ENCODE results near the gene RAP1GAP. TPM values are rescaled to one million over a fixed set of nuclear protein-coding genes. Genes with fewer than 3 reads are reported as not detected.

The RAP1GAP gene
- total RNA-seq, 4 donors from 2014 or later = 1.9 to 6.8 (median 5.0) TPM

DNA sequence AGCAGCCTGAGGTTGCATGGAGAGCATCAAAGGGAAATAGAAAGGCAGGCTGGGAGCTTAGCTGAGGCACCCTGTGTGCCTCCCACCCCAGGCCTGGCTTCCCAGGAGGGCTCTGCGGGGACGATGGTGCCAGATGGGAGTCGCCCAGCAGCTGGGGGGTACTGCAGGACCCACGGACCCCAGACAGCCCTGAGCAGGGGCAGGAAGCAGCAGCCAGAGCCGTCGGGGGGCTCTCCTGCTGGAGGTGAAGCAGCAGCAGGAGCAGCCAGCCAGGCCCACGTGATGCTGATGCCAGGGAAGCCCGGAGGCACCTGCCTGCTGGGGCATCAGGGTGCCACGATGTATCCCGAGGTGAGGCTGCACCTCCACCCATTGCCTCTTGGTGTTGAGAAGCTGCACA, 20.4 kb downstream of the RAP1GAP start:
- intact Hi-C loops (cut with DNase I) = no loop called here
- Histone ChIP-seq H3K9me3 (no peaks in the 10 kb centered on the region), H3K27ac (no peak overlapping the region), H3K36me3 (no peaks in the 10 kb centered on the region), H3K27me3 (peaks cover 0 to 71% (median 2%) of the 10 kb centered on the region in 4 donors), H3K4me3 (no peak overlapping the region), H3K4me1 (peaks cover 8 to 31% (median 9%) of the 10 kb centered on the region in 3 donors)
- WGBS, 2 donors = 56 to 80% methylated on average over 2 to 8 of the region's 10 CpGs
- TF ChIP-seq, protein P1, sequence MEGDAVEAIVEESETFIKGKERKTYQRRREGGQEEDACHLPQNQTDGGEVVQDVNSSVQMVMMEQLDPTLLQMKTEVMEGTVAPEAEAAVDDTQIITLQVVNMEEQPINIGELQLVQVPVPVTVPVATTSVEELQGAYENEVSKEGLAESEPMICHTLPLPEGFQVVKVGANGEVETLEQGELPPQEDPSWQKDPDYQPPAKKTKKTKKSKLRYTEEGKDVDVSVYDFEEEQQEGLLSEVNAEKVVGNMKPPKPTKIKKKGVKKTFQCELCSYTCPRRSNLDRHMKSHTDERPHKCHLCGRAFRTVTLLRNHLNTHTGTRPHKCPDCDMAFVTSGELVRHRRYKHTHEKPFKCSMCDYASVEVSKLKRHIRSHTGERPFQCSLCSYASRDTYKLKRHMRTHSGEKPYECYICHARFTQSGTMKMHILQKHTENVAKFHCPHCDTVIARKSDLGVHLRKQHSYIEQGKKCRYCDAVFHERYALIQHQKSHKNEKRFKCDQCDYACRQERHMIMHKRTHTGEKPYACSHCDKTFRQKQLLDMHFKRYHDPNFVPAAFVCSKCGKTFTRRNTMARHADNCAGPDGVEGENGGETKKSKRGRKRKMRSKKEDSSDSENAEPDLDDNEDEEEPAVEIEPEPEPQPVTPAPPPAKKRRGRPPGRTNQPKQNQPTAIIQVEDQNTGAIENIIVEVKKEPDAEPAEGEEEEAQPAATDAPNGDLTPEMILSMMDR (IDR thresholded peaks at IDR 0.05) = no peak
- no peak for TF ChIP-seq POLR2A (IDR thresholded peaks at IDR 0.05)
- no peak for DNase-seq

DNA sequence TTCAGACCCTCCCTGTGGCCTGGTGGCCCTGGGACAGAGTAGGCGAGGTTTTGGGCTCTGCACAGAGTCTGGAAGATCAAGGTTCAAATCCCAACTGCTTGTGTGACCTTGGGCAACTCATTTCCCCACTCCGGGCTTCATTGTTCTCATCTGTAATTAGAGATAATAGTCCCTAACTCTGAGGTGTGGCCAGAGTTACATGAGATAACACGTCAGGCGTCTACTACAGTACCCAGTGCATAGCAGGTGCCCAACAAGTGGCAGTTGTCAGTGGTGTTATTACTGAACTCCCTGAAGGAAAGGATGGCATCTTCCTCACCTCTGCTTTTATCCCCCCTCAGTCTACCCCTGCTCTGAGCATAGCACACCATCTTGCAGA, 20.8 kb downstream of the RAP1GAP start:
- TF ChIP-seq, protein P1 (IDR thresholded peaks at IDR 0.05) = no peak
- no peak for TF ChIP-seq POLR2A (IDR thresholded peaks at IDR 0.05)
- 19 to 53% methylated on average over 2 to 4 of the region's 4 CpGs for WGBS, 2 donors
- no peak overlapping the region for H3K27ac ChIP-seq
- intact Hi-C loops (cut with DNase I) = no loop called here
- H3K27me3 ChIP-seq = peaks cover 0 to 75% (median 2%) of the 10 kb centered on the region in 4 donors
- no peak for DNase-seq
- H3K4me1 ChIP-seq = peaks cover 8 to 31% (median 9%) of the 10 kb centered on the region in 3 donors
- H3K9me3 ChIP-seq = no peaks in the 10 kb centered on the region
- H3K36me3 ChIP-seq = no peaks in the 10 kb centered on the region
- H3K4me3 ChIP-seq = no peak overlapping the region

DNA sequence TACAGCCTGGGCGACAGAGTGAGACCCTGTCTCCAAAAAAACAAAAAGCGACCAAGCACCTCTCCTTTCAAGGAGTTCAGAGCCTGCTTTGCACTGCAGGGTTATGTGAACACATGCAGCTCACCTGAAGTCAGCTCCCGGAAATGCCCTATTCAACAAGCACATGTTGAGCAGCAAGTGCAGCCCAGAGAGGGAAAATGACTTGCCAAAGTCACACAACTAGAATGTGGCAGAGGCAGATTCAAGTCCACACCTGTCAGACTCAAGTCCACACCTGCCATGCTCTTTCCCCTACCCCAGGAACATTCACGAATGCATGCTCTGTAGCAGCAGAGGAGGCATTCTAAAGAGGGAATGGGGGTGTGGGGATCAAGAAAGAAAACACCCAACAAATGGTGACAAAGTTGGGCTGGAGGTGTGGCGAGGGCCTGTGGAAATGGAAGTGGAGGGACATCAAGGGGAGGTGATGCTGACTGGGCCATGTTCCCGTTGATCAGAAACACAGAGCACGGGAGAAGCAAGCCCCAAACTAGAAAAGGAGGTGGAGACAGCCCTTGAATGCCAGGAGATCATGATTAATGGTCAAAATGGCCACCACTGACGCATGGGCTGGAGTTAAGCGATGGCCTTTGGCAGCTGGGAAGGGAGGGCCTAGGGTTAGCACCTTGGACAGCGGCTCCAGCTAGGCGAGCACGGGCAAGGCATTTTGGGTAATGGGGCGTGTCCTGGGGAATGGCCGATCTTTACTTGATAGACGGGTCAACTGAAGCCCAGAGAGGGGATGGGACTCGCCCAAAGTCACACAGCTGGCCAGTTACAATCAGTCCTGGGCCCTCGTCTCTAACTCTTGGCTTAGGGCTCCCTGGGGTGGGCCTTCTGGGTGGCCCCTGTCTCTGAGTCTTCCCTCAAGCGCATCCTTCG, 21.5 kb downstream of the RAP1GAP start:
- Histone ChIP-seq H3K27me3 (peaks cover 0 to 75% (median 2%) of the 10 kb centered on the region in 4 donors), H3K9me3 (no peaks in the 10 kb centered on the region), H3K36me3 (no peaks in the 10 kb centered on the region), H3K27ac (no peak overlapping the region), H3K4me3 (no peak overlapping the region), H3K4me1 (peaks cover 8 to 29% (median 9%) of the 10 kb centered on the region in 3 donors)
- intact Hi-C loops (cut with DNase I) = no loop called here
- DNase-seq = no peak
- TF ChIP-seq, protein P1 (IDR thresholded peaks at IDR 0.05) = no peak
- TF ChIP-seq POLR2A (IDR thresholded peaks at IDR 0.05) = no peak
- whole genome bisulfite sequencing, 2 donors = 26 to 56% methylated on average over 9 to 15 of the region's 19 CpGs

DNA sequence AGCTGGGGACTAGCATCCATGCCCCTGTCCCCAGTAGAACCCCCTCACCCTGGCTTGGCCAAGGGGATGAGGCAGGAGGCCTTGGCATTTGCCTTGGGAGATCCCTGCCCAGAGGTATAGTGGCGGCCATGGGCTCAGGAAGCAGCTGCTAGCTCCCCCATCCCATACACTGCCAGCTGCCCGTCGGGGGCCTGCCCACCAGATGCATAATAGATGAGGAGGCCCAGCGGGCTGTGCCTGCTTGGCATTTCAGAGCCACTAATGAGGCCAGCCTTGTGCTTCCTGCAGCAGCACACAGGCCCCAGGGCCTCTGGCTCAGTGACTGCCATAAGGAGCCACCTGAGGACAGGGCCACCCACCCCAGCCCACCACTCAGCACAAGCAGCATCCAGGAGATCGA, 23.6 kb downstream of the RAP1GAP start:
- H3K4me1 ChIP-seq = peaks cover 0 to 10% (median 0%) of the 10 kb centered on the region in 3 donors
- H3K36me3 ChIP-seq = no peaks in the 10 kb centered on the region
- no peak for DNase-seq
- no peak overlapping the region for H3K4me3 ChIP-seq
- TF ChIP-seq, protein P1 (IDR thresholded peaks at IDR 0.05) = no peak
- TF ChIP-seq POLR2A (IDR thresholded peaks at IDR 0.05) = no peak
- intact Hi-C loops (cut with DNase I) = no loop called here
- H3K27me3 ChIP-seq = peaks cover 0 to 78% (median 2%) of the 10 kb centered on the region in 4 donors
- no peaks in the 10 kb centered on the region for H3K9me3 ChIP-seq
- WGBS, 2 donors = 73 to 76% methylated on average over 5 of the region's 5 CpGs
- no peak overlapping the region for H3K27ac ChIP-seq

DNA sequence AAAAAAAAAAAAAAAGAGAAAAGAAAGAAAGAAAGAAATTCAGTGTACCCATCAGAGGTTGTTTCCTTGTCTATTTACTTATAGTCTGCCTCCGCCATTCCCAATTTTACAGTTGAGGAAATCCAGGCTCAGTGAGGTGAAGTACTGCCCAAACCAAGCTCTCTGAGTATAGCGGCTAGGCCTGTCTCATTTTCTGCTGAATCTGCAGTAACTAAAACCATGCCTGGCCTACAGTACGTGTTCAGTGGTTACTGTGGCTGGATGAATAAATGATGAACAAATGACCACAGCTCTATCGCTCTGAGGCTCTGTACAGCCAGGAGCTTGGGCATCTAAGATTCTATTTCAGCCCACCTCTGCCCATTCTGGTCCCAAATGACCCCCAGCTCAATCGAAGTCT, 24.3 kb downstream of the RAP1GAP start:
- Histone ChIP-seq H3K36me3 (no peaks in the 10 kb centered on the region), H3K27ac (no peak overlapping the region), H3K4me1 (peaks cover 0 to 12% (median 0%) of the 10 kb centered on the region in 3 donors), H3K9me3 (no peaks in the 10 kb centered on the region), H3K27me3 (peaks cover 0 to 78% (median 2%) of the 10 kb centered on the region in 4 donors), H3K4me3 (no peak overlapping the region)
- DNase-seq = no peak
- intact Hi-C loops (cut with DNase I) = no loop called here
- 80 to 84% methylated on average over 3 to 5 of the region's 5 CpGs for WGBS, 2 donors
- TF ChIP-seq POLR2A (IDR thresholded peaks at IDR 0.05) = no peak
- TF ChIP-seq, protein P1 (IDR thresholded peaks at IDR 0.05) = no peak
